ENCODE data around the gene CLCN2.

The CLCN2 gene

DNA sequence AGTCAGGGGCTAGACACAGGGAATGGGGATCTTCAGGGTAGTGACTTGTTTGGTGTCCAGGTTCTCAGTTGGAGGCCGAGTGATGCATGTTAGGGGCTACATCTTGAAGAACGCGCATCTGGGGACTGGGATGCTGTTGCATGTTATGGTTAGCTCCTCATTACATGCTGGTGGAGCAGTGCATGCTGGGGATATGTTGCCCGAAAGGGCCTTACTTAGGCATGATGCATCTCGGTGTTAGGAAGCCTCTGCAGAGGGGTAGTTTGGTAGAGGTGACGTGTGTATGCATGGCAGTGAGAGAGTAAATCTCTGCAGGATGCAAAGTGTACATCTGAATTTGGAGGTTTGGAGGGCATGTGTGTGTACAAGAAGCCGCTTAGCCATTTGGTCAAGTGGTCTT lies 44.6 kb downstream of the CLCN2 start:
- Histone ChIP-seq H3K4me2 (peak overlapping the region; percentile 95), H3K4me3 (0 out of 2 replicates have a peak overlapping the region, but pooled peaks have one; percentile 86), H3K27me3 (no peaks in the 10 kb centered on the region), H4K20me1 (peaks cover 69% of the 10 kb centered on the region), H3K9ac (peak overlapping the region; percentile 95), H3K9me3 (no peaks in the 10 kb centered on the region), H3K27ac (no peak overlapping the region), H3K36me3 (peaks cover 60% of the 10 kb centered on the region), H3K4me1 (peaks cover 46% of the 10 kb centered on the region)
- TF ChIP-seq Cebpa-rat (IDR thresholded peaks at IDR 0.05): no peak

DNA sequence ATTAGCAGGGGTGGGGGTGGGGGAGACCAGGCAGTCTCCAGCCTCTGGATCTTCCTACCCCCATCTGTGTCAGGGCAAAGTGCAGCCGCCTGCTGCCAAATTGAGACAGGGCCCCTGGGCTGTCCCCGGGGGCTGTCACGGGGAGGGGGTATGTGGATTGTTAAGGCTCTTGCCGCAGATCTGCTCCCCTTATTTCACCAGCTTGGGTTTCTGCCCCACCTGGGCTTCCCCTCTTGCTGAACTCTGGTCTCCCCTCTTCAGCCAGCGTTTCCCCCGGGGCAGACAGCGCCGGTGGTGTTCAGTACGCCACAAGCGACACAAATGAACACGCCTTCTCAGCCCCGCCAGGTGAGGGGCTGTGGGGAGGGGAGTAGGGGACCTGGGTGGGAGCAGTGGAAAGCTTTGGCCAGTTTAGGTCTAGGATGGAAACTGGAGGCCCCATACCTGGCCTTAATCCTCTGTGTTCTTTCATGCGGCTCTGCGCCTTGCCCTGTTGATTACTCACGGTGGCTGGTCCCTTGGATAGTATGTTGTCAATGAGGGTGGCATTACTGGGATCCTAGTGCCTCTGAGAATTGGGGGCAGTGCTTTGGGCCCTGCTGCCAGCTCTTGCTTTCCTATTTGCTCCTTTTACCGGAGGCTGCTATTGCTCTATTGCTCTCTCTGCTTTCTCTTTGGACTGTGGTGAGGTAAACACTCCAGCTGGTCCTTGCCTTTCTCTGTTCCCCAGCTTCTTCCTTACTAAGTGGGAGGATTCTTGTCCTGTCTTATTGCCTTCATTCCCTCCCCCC lies 45.3 kb downstream of the CLCN2 start:
- peak overlapping the region; percentile 95 for H3K4me2 ChIP-seq
- peaks cover 52% of the 10 kb centered on the region for H3K36me3 ChIP-seq
- H3K9me3 ChIP-seq: no peaks in the 10 kb centered on the region
- H4K20me1 ChIP-seq: peaks cover 62% of the 10 kb centered on the region
- H3K27me3 ChIP-seq: no peaks in the 10 kb centered on the region
- H3K4me1 ChIP-seq: peaks cover 46% of the 10 kb centered on the region
- TF ChIP-seq Cebpa-rat (IDR thresholded peaks at IDR 0.05): no peak
- peak overlapping the region; percentile 95 for H3K9ac ChIP-seq
- H3K4me3 ChIP-seq: peak overlapping the region; percentile 86
- H3K27ac ChIP-seq: peak overlapping the region; percentile 98

DNA sequence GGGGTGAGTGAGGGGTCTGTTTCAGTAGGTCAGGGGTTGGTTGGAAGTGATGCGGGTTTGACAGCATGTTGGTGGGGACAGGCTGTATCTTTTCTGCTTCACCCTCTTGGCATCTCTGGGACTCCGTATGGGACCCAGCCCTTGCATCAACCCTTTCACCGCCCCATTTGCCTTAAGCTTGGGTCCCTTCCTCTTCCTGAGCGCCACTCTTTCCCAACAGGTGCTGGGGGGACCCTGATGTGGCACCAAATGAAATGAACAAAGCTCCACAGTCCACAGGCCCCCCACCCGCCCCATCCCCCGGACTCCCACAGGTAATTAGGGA lies 45.9 kb downstream of the CLCN2 start:
- Histone ChIP-seq H3K4me1 (peaks cover 46% of the 10 kb centered on the region), H3K9me3 (no peaks in the 10 kb centered on the region), H3K4me3 (peak overlapping the region; percentile 86), H3K27me3 (no peaks in the 10 kb centered on the region), H3K9ac (peak overlapping the region; percentile 95), H3K27ac (peak overlapping the region; percentile 98), H4K20me1 (peaks cover 57% of the 10 kb centered on the region), H3K4me2 (peak overlapping the region; percentile 95), H3K36me3 (peaks cover 47% of the 10 kb centered on the region)
- TF ChIP-seq Cebpa-rat (IDR thresholded peaks at IDR 0.05): no peak

DNA sequence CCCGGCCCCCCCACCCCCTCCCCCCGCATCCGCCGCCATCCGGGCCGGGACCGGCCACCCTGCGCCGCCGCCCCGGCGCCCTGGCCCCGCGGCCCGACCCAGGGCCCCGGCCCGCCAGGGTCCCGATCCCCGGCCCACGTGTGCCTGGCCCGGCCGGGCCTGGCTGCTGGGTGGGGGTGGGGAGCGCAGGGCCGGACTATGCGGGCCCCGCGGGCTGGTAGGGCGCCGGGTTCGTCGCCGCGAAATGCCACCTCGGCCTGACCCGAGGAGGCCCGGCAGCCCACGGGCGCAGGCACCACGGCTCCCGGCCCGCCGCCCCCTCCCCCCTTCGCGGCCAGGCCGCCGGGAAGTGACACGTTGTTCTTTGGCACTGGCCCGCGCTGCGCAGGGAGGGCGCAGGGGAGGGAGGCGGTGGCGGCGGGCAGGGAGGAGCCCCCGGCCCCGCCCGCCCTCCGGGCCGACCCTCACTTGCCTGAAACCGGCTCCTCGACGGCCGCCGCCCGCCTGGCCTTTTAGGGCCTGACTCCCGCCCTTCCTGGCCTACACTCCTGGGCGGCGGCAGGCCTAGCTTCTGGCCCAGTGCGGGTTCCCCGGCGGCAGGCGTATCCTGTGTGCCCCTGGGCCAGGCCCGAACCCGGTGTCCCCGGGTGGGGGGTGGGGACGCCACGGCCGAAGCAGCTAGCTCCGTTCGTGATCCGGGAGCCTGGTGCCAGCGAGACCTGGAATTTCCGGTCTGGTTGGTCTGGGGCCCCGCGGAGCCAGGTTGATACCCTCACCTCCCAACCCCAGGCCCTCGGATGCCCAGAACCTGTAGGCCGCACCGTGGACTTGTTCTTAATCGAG lies 46.5 kb downstream of the CLCN2 start:
- TF ChIP-seq Cebpa-rat (IDR thresholded peaks at IDR 0.05): no peak
- H3K9ac ChIP-seq: peak overlapping the region; percentile 95
- H4K20me1 ChIP-seq: peaks cover 51% of the 10 kb centered on the region
- H3K4me1 ChIP-seq: peaks cover 46% of the 10 kb centered on the region
- peak overlapping the region; percentile 95 for H3K4me2 ChIP-seq
- no peaks in the 10 kb centered on the region for H3K27me3 ChIP-seq
- H3K4me3 ChIP-seq: peak overlapping the region; percentile 86
- H3K9me3 ChIP-seq: no peaks in the 10 kb centered on the region
- H3K36me3 ChIP-seq: peaks cover 47% of the 10 kb centered on the region
- peak overlapping the region; percentile 98 for H3K27ac ChIP-seq

DNA sequence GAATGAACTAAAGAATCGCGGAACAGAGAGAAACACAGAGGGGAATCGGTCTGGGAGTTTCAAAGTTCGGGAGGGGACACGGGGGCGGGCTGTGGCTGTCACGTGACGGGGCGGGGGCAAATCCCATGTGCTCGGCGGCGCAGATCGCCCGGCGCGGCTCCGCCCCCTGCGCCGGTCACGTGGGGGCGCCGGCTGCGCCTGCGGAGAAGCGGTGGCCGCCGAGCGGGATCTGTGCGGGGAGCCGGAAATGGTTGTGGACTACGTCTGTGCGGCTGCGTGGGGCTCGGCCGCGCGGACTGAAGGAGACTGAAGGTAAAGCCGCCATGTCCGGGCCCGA lies 47.1 kb downstream of the CLCN2 start, which contains the start of gene EIF4G1:
TSS of gene EIF4G1 (plus strand) at position 244 of the 337 bp plus-strand sequence. CDS start 1,191 bp downstream, outside the sequence.
- Histone ChIP-seq H3K9me3 (no peaks in the 10 kb centered on the region), H3K4me1 (peaks cover 41% of the 10 kb centered on the region), H3K27me3 (no peaks in the 10 kb centered on the region), H3K4me3 (peak within 1 kb of the TSS; percentile 86), H4K20me1 (peaks cover 45% of the 10 kb centered on the region), H3K4me2 (peak within 1 kb of the TSS; percentile 95), H3K27ac (peak within 1 kb of the TSS; percentile 98), H3K9ac (peak within 1 kb of the TSS; percentile 95), H3K36me3 (peaks cover 45% of the 10 kb centered on the region)
- TF ChIP-seq Cebpa-rat (IDR thresholded peaks at IDR 0.05): no peak

DNA sequence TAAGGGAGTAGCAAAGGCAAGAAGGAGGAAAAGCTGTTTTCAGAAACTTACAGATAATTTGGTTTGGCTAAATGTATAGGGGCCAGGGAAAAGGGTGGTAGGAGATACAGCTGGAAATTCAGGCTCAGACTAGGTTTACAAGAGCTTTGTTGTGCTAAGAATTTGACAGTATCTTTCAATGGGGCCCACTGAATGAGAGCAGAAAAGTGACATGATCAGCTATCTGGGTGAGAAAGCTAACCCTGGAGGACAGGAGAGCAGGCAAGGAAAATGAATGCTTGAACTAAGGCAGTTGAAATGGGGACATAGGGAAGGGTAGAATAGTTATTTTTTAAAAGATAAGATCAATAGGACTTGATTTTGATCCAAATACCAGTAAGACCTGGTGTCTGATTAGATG lies 49.8 kb downstream of the CLCN2 start:
- Histone ChIP-seq H3K36me3 (peaks cover 45% of the 10 kb centered on the region), H3K9ac (no peak overlapping the region), H3K27me3 (no peaks in the 10 kb centered on the region), H3K4me3 (no peak overlapping the region), H3K9me3 (no peaks in the 10 kb centered on the region), H4K20me1 (peaks cover 32% of the 10 kb centered on the region), H3K4me1 (peaks cover 14% of the 10 kb centered on the region), H3K4me2 (no peak overlapping the region), H3K27ac (no peak overlapping the region)
- no peak for TF ChIP-seq Cebpa-rat (IDR thresholded peaks at IDR 0.05)

DNA sequence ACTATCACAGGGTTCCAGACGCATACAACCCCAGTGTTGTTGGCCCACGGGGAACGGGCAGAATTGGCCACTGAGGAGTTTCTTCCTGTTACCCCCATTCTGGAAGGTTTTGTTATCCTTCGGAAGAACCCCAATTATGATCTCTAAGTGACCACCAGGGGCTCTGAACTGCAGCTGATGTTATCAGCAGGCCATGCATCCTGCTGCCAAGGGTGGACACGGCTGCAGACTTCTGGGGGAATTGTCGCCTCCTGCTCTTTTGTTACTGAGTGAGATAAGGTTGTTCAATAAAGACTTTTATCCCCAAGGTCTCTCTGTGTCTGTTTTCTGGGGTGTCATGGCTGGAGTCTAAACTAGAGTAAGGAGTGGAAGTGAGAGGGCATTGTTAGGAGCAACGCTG lies 52.7 kb downstream of the CLCN2 start:
- Histone ChIP-seq H4K20me1 (peaks cover 27% of the 10 kb centered on the region; the same call in 1 of the 2 replicates), H3K4me2 (no peak overlapping the region), H3K9ac (no peak overlapping the region), H3K27ac (no peak overlapping the region), H3K36me3 (peaks cover 66% of the 10 kb centered on the region), H3K4me1 (peaks cover 2% of the 10 kb centered on the region), H3K9me3 (no peaks in the 10 kb centered on the region), H3K4me3 (no peak overlapping the region), H3K27me3 (no peaks in the 10 kb centered on the region)
- no peak for TF ChIP-seq Cebpa-rat (IDR thresholded peaks at IDR 0.05)

DNA sequence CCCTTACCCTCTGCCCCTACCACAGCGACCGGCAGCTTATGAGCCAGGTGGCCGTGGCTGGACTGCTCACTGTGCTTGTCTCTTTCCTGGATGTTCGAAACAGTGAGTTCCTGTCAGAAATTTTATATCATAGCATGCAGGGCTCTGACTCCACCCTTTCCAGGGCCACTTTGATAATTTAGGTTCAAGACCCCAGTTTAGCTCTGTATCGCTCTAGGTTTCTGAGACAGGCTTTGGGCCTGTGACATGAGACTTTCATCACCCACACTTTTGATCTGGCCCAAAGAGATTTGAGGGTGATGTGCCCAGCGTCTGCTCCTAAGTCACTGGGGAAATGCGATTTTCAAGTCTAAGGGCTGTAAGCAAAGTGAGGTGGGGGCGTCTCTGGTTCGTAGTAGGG lies 53.5 kb downstream of the CLCN2 start:
- H3K36me3 ChIP-seq: peaks cover 74% of the 10 kb centered on the region
- TF ChIP-seq Cebpa-rat (IDR thresholded peaks at IDR 0.05): no peak
- H3K27me3 ChIP-seq: no peaks in the 10 kb centered on the region

DNA sequence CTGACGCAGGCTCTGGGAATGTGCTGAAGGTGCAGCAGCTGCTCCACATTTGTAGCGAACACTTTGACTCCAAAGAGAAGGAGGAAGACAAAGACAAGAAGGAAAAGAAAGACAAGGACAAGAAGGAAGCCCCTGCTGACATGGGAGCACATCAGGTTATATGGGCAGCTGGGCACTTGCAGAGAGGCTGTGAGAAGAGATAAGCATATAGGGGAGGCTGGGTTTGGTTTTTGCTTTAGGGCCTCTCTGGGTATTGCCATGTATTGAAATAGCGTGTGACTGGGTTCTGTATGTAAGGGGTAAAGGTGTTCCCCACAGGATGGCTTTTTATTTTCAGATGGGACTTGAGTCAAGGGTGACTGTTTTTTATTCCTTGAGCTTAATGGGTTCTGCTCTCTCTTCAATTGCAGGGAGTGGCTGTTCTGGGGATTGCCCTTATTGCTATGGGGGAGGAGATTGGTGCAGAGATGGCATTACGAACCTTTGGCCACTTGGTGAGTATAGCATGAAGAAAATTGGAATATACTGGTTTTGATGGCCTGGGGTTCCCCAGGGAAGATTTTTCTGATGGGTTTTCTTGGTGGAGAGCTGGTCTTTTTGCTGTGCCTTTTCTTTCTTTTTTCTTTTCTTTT lies 54.9 kb downstream of the CLCN2 start:
- H3K9ac ChIP-seq: no peak overlapping the region
- 0 out of 2 replicates have a peak, but pooled peaks cover 4% of the 10 kb centered on the region for H3K4me1 ChIP-seq
- H3K36me3 ChIP-seq: peaks cover 89% of the 10 kb centered on the region
- no peaks in the 10 kb centered on the region for H3K27me3 ChIP-seq
- no peak overlapping the region for H3K27ac ChIP-seq
- TF ChIP-seq Cebpa-rat (IDR thresholded peaks at IDR 0.05): no peak
- no peak overlapping the region for H3K4me2 ChIP-seq
- peaks cover 48% of the 10 kb centered on the region for H4K20me1 ChIP-seq
- no peaks in the 10 kb centered on the region for H3K9me3 ChIP-seq
- no peak overlapping the region for H3K4me3 ChIP-seq

More for the DNA sequence above, 53.5 kb downstream of the CLCN2 start:
- Histone ChIP-seq H3K9ac (no peak overlapping the region), H3K27ac (no peak overlapping the region), H3K4me1 (no peaks in the 10 kb centered on the region), H4K20me1 (peaks cover 34% of the 10 kb centered on the region; the same call in 1 of the 2 replicates), H3K4me3 (no peak overlapping the region), H3K4me2 (no peak overlapping the region), H3K9me3 (no peaks in the 10 kb centered on the region)
